ENCODE results near the gene RPRD1B.

Gene RPRD1B

GRCh38 chr20:38117205-38117604, 83.7 kb downstream of the RPRD1B start:
- no peak overlapping the region for H3K27ac ChIP-seq
- no peak for TF ChIP-seq ZFX (IDR thresholded peaks at IDR 0.05; ENCODE audit: borderline replicate concordance)
- TF ChIP-seq CTCF (IDR thresholded peaks at IDR 0.05), result no peak

- H3K27ac ChIP-seq, result no peak overlapping the region
- TF ChIP-seq ZFX (IDR thresholded peaks at IDR 0.05; ENCODE audit: borderline replicate concordance) (no peak), CTCF (IDR thresholded peaks at IDR 0.05) (no peak)
Observed at GRCh38 chr20:38117635-38118034, 84.1 kb downstream of the RPRD1B start.

- TF ChIP-seq CTCF (IDR thresholded peaks at IDR 0.05) (no peak), ZFX (IDR thresholded peaks at IDR 0.05; ENCODE audit: borderline replicate concordance) (no peak)
- H3K27ac ChIP-seq, result no peak overlapping the region
Observed at GRCh38 chr20:38119446-38119845, 85.9 kb downstream of the RPRD1B start.

- H3K27ac ChIP-seq, result no peak overlapping the region
- TF ChIP-seq ZFX (IDR thresholded peaks at IDR 0.05; ENCODE audit: borderline replicate concordance) (no peak), CTCF (IDR thresholded peaks at IDR 0.05) (no peak)
Observed at GRCh38 chr20:38120625-38120988, 87.1 kb downstream of the RPRD1B start.

- no peak for TF ChIP-seq ZFX (IDR thresholded peaks at IDR 0.05; ENCODE audit: borderline replicate concordance)
- no peak for TF ChIP-seq CTCF (IDR thresholded peaks at IDR 0.05)
- H3K27ac ChIP-seq, result no peak overlapping the region
Observed at GRCh38 chr20:38121741-38122140, 88.2 kb downstream of the RPRD1B start.

GRCh38 chr20:38123021-38123587, 89.6 kb downstream of the RPRD1B start:
- no peak overlapping the region for H3K27ac ChIP-seq
- TF ChIP-seq ZFX (IDR thresholded peaks at IDR 0.05; ENCODE audit: borderline replicate concordance), result no peak
- no peak for TF ChIP-seq CTCF (IDR thresholded peaks at IDR 0.05)

- TF ChIP-seq ZFX (IDR thresholded peaks at IDR 0.05; ENCODE audit: borderline replicate concordance) (no peak), CTCF (IDR thresholded peaks at IDR 0.05) (no peak)
- no peak overlapping the region for H3K27ac ChIP-seq
Observed at GRCh38 chr20:38125157-38126056, 91.9 kb downstream of the RPRD1B start.
